MM.1S (cell line): ENCODE measurements around the gene LXN.

Experiments
- DNase-seq: peaks from one replicate; pipeline ENCODE4 v3.0.0-alpha.2; 2015
- H2AFZ ChIP-seq: fragments of 300-600 bp; sonication (generic); 2 replicates; pipeline ENCODE4 v1.6.0; 2016; ENCODE audit warnings: antibody characterized with exemption, low read length
- H3F3A ChIP-seq: fragments of 300-600 bp; sonication (generic); 2 replicates; pipeline ENCODE4 v1.6.1; 2016; ENCODE audit warnings: mild to moderate bottlenecking, antibody characterized with exemption, low read length, moderate library complexity, mixed read lengths; ENCODE audit not compliant: insufficient read depth
- H3K27ac ChIP-seq: fragments of 300-600 bp; sonication (generic); 2 replicates; pipeline ENCODE4 v1.5.1; 2016; ENCODE audit warnings: mild to moderate bottlenecking, low read length
- H3K27me3 ChIP-seq: fragments of 300-600 bp; sonication (generic); replicated peaks from 2 replicates; pipeline ENCODE4 v1.6.0; 2016; ENCODE audit warnings: low read length; ENCODE audit not compliant: insufficient read depth
- H3K36me3 ChIP-seq: fragments of 300-600 bp; sonication (generic); replicated peaks from 2 replicates; pipeline ENCODE4 v1.6.1; 2016; ENCODE audit warnings: mild to moderate bottlenecking, low read length, mixed read lengths; ENCODE audit not compliant: insufficient read depth
- H3K4me1 ChIP-seq: fragments of 300-600 bp; sonication (generic); 2 replicates; pipeline ENCODE4 v1.6.1; 2016; ENCODE audit warnings: low read length, mixed read lengths
- H3K4me2 ChIP-seq: fragments of 300-600 bp; sonication (generic); 2 replicates; pipeline ENCODE4 v1.6.0; 2016; ENCODE audit warnings: low read depth, low read length
- H3K4me3 ChIP-seq: fragments of 300-600 bp; sonication (generic); 2 replicates; pipeline ENCODE4 v1.5.1; 2016; ENCODE audit warnings: low read length, mixed read lengths
- H3K79me2 ChIP-seq: fragments of 300-600 bp; sonication (generic); 2 replicates; pipeline ENCODE4 v1.6.1; 2016; ENCODE audit warnings: mixed run types, low read length, mixed read lengths
- H3K9ac ChIP-seq: fragments of 300-600 bp; sonication (generic); 2 replicates; pipeline ENCODE4 v1.6.1; 2016; ENCODE audit warnings: low read length, mixed read lengths
- H3K9me2 ChIP-seq: fragments of 300-600 bp; sonication (generic); replicated peaks from 2 replicates; pipeline ENCODE4 v1.6.1; 2016; ENCODE audit warnings: mild to moderate bottlenecking, low read length, mixed read lengths; ENCODE audit not compliant: insufficient read depth
- H3K9me3 ChIP-seq: fragments of 300-600 bp; sonication (generic); replicated peaks from 2 replicates; pipeline ENCODE4 v1.6.1; 2016; ENCODE audit warnings: mild to moderate bottlenecking, low read length, mixed read lengths; ENCODE audit not compliant: insufficient read depth
- H4K20me1 ChIP-seq: fragments of 300-600 bp; sonication (generic); 2 replicates; pipeline ENCODE4 v1.6.1; 2016; ENCODE audit warnings: mild to moderate bottlenecking, low read length, moderate library complexity, mixed read lengths; ENCODE audit not compliant: insufficient read depth
- CTCF ChIP-seq: fragments of 300-600 bp; sonication (generic); IDR thresholded peaks from 2 replicates; pipeline ENCODE4 v1.5.1; 2016; ENCODE audit warnings: antibody characterized with exemption, low read length, mixed read lengths
- EZH2 ChIP-seq: fragments of 300-600 bp; sonication (generic); optimal IDR thresholded peaks from 2 replicates; pipeline ENCODE3; 2017; ENCODE audit warnings: low read depth, mild to moderate bottlenecking, antibody characterized with exemption, low read length, mixed read lengths
- EZH2phosphoT487 ChIP-seq: fragments of 300-600 bp; sonication (generic); IDR thresholded peaks from 2 replicates; pipeline ENCODE4 v1.6.1; 2018; ENCODE audit warnings: antibody characterized with exemption, low read length

The LXN gene

DNA sequence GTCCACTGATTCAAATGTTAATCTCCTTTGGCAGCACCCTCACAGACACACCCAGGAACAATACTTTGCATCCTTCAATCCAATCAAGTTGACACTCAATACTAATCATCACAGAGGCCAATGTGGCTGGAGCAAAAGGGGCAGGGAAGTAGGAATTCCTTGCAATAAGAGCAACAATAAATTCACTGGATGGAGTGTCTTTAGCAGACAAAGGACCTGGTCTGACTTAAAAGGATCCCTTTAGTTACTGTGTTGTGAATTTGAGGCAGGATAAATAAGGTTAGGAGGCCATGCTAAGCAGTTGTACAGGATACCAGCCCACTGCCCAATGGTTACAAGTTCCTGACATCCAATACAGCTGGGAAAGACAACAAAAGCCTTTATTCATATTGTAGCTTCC is 40.5 kb downstream of the LXN start:
- no peak for TF ChIP-seq EZH2phosphoT487
- no peak for TF ChIP-seq EZH2
- no peak for TF ChIP-seq CTCF
- H3K27ac ChIP-seq: no peak overlapping the region
- no peak for DNase-seq
- no peaks in the 10 kb centered on the region for H4K20me1 ChIP-seq
- H3K9ac ChIP-seq: no peak overlapping the region
- H3K27me3 ChIP-seq: no peaks in the 10 kb centered on the region
- no peaks in the 10 kb centered on the region for H3K4me1 ChIP-seq
- H3K79me2 ChIP-seq: no peaks in the 10 kb centered on the region
- H3K9me2 ChIP-seq: no peaks in the 10 kb centered on the region
- no peak overlapping the region for H3K4me2 ChIP-seq
- H2AFZ ChIP-seq: no peak overlapping the region
- H3K4me3 ChIP-seq: no peak overlapping the region
- no peaks in the 10 kb centered on the region for H3F3A ChIP-seq
- H3K9me3 ChIP-seq: no peaks in the 10 kb centered on the region
- no peaks in the 10 kb centered on the region for H3K36me3 ChIP-seq

- Histone ChIP-seq H3K9me2 (no peaks in the 10 kb centered on the region), H4K20me1 (no peaks in the 10 kb centered on the region), H3K9ac (no peak overlapping the region), H3K4me3 (no peak overlapping the region), H3F3A (no peaks in the 10 kb centered on the region), H3K27ac (no peak overlapping the region), H3K27me3 (no peaks in the 10 kb centered on the region), H3K79me2 (no peaks in the 10 kb centered on the region), H3K36me3 (no peaks in the 10 kb centered on the region), H3K4me1 (no peaks in the 10 kb centered on the region), H3K4me2 (no peak overlapping the region), H3K9me3 (no peaks in the 10 kb centered on the region), H2AFZ (no peak overlapping the region)
- no peak for TF ChIP-seq EZH2
- no peak for TF ChIP-seq CTCF
- no peak for TF ChIP-seq EZH2phosphoT487
- DNase-seq: no peak
Measured at GRCh38 chr3:158625881-158626280, 46.6 kb downstream of the LXN start.

GRCh38 chr3:158617982-158618875 is 54.2 kb downstream of the LXN start:
- Histone ChIP-seq H3K4me1 (no peaks in the 10 kb centered on the region), H2AFZ (no peak overlapping the region), H3K9me3 (no peaks in the 10 kb centered on the region), H3K36me3 (no peaks in the 10 kb centered on the region), H3K4me3 (no peak overlapping the region), H3K27me3 (no peaks in the 10 kb centered on the region), H3K9me2 (no peaks in the 10 kb centered on the region), H3K9ac (no peak overlapping the region), H4K20me1 (no peaks in the 10 kb centered on the region), H3K4me2 (no peak overlapping the region), H3K27ac (no peak overlapping the region), H3K79me2 (no peaks in the 10 kb centered on the region), H3F3A (no peaks in the 10 kb centered on the region)
- TF ChIP-seq EZH2phosphoT487 (no peak), CTCF (no peak), EZH2 (no peak)
- no peak for DNase-seq
